NCI-H1092 (cell line): ENCODE measurements around the gene BLM.

Experiments used
- DNase-seq: peaks from one replicate; lab custom pipeline; 2025; lab: John Stamatoyannopoulos, UW

BLM gene

GRCh38 chr15:90790561-90790960 is 73.4 kb downstream of the BLM start:
- DNase-seq: no peak

DNA sequence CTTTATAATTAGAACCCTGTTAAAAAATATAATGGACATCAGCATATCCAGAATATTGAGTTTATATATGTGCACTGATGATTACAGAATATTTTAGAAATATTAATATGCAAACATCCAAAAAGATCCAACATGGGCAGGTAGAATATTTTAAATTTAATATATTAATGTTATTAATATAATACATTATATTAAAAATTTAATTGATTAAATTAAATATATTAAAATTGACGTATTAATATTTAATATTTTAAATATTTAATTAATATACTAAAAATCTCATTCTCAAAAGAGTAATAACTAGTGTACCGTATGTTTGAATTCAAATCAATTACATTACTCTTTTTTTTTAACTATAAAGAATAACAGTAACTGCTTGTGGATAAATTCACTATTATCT is 77.4 kb downstream of the BLM start:
- no peak for DNase-seq

DNA sequence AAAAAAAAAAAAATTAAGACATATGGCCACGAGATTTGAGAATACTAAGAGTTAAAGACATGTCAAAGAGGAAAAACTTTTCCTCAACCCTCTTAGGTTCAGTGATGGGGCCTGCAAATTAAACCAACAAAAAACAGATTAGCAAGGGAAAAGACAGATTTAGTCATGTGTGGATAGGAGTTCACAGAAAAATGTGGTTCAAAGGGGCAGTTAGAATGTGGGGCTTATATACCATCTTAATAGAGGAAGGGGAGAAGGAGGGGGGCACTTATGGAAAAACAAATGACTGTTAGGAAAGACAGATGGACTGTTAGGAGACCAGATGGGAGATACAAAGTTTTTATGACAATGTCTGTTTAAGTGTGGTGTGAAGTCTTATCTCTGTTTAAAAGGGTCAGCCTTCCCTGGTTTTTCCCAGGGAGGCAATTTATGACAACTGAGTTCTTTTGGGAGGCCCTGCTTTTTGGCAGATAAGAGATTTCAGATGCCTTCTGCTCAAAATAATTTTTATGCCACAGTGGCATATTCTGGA is 82.6 kb downstream of the BLM start:
- DNase-seq: no peak

- DNase-seq: no peak
These were observed 84.7 kb downstream of the BLM start for GRCh38 chr15:90801803-90802202.

- no peak for DNase-seq
These were observed 90.1 kb downstream of the BLM start for GRCh38 chr15:90807074-90807785.

- no peak for DNase-seq
These were observed 90.6 kb downstream of the BLM start for GRCh38 chr15:90807786-90808086.

- DNase-seq: no peak
These were observed 91.5 kb downstream of the BLM start for GRCh38 chr15:90808517-90809235.

DNA sequence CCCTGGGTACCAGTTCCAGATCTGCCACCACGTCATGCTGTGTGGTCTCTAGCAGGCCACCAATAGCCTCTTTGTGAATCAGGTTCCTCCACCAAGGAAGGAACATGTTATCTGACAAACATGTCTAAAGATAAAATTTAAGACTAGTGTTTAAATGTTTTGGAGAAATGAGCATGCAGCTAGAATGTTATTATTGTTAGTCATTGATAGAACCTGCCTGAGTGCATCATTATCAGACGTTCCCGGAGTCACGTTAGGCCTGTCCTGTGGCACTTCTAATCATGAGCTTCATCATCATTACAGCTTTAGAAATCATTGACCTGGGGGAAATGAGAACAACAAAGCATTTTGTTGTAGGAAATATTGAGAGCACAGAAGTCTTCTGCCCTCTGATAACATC is 92.4 kb downstream of the BLM start:
- no peak for DNase-seq

DNA sequence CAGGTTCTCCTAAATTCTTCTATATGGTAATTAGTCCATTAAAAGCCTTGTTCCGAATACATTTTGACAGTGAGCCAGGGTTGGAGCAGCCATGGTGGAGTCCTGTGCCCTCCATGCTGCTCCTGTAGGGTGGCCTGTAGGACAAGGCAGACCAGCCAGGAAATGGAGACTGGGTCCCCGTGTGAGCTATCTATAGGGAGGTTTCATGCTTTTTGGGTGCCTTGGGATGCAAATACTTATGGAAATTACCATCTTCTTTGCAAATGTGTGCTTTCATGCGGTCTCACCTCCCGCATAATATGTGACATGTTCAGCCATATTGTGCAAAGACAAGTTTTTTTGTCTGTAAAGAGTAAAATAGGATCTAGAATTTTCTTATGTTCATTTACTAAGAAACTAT is 93.2 kb downstream of the BLM start:
- DNase-seq: no peak

GRCh38 chr15:90812171-90812957 is 95.2 kb downstream of the BLM start:
- DNase-seq: no peak

DNA sequence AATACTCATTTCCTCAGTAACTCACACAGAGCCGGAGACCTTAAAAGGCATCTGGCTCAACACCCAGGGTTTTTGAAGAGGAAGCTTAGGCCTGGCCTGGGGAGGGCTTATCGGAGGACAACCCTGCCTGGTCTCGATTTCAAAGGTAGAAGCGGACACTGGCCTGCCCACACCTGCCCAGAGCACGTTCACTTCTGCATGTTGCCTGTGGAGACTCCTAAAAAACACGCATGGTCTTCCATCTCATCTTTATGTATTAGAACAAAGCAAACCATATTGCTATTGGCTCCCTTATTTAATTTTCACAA is 95.8 kb downstream of the BLM start:
- no peak for DNase-seq

DNA sequence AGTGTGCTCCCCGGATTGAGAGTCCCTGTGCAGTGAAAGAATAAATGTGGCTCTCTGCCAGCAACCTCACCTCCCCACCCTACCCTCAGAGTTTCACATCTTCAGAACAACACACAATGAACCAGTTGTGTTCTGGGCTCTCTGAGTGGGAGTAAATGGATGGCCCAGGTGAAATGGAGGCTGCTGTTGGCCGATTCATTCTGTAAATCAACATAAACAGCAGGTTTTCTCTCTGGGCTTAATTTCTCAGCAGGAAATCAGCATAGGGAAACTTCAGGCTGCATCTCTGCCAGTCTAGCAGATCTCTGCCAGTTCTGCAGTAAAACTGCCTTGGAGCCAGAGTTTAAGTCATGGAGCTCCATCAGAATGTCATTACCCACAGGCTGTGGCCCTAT is 96.6 kb downstream of the BLM start:
- DNase-seq: no peak

- DNase-seq: no peak
These were observed 97.2 kb downstream of the BLM start for GRCh38 chr15:90814191-90814821.

DNA sequence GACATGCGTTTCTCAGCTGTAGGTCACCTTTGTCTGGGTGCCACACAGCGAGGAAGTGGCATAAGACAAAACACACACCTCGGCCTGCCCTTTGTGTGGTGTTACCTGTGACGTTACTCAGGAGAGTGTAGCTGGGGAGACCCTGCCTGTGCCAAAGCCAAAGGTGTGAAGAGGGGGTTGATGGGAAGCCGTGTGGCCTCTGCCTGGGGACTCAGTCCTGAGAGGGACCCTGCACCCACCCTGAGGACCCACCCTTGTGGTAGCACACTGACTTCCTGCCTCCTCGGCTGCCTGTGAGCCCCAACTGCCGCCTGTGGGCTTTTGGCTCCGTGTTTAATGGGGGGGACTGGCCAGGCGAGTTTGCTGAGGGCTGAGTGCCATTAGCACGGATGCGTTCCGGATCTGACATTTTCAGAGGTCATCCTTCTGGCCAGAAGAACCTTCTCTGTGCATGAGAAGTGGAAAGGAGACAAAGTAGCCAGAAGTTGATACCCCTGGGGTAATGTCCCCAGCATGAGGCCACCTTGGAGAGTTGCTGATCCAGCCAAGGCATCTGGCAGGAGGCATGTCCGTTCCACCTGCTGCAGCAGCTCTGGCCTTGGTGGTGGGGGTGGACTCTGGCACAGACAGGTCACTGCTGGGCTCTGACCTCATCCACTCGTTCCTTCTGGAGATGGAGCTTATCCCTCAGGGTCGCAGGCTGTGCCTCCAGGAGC is 99.4 kb downstream of the BLM start:
- DNase-seq: no peak

DNA sequence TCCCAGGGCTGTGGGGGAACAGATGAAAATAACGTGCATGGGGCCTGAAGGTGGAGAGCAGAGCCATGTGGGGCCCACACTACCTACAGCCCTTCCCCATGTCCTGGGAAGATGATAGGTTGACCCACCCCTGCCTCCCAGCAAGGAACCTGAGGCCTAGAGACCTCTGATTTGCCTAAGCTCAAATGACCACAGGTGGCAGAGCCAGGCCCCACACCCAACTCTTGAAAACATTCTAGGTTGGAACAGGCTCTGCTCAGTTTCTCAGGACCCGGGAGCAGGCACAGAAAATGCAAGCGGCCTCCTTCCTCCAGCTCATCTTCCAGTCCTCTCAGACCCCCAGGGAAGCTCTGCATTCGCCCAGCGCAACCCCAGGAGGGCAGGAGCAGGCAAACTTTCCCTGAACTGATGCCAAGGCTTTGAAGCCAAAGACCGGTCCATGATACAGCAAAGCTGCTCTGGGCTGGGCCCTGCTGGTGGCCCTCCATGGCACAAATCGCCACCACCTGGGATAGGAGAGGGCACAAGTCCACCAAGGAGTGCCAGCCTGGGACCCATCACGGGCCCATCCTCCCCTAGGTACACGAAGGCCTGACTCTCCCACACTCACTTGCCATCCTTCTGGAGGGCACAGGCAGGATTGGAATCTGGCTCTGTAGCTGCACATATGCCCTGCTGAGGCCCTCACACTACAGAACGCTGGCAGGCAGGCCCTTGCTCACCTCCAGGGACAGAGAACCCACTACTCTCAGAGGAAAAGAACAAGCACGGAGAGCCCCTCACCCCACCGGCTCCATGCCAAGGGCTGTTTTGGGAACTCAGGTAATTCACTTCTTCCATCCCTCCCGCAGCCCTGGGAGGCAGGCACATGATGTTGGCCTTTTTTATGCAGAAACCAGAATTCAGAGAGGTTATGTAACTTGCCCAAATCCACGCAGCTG is 100.2 kb downstream of the BLM start:
- no peak for DNase-seq

DNA sequence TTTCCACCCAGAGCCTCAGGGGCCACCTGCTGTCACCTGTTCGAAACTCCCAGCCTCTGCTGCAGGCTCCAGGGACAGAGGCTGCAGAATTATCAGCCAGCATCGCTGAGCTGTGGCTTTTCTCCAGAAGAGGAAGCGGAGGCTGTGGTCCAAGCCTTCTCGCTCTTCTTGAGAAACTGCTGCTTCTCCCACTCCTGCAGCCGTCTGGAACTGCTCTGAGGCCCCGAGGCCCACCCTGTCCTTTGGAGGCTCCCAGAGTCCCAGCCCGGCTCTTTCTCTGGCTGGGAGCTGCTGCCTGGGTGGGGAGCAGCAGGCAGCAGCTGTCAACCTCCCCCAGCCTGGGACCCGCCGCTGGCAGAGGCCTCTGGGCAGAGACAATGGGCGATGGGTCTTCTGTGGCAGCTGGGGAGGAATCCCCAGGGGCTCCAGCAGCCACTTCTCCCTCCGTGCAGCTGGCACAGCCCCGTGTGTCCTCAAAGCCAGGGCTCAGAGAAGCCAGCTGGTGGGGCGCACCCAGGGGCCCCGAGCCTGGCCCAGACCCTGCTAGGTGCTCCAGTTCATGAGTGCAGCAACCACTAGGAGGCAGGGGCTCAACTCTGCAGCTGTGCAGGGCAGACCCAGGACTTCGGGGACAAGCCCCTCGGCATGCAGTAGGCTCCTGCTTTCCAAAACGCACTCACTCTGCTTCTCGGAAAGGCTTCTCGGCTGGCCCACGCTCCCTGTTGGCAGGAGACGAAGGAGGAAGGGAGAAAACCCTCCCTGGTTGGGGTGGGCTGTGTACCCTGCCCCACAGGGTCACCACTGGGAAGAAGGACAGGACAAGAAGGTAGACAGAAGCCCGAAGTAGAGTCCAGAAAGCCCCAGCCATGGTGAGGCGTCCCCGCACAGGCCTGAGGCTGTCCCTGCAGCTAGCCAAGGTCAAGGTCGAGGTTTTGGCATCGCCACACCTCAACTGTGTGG is 101.4 kb downstream of the BLM start:
- DNase-seq: peak; percentile 81

- DNase-seq: no peak
These were observed 102.2 kb downstream of the BLM start for GRCh38 chr15:90819390-90819789.

GRCh38 chr15:90819850-90820249 is 102.7 kb downstream of the BLM start:
- no peak for DNase-seq

- no peak for DNase-seq
These were observed 103.3 kb downstream of the BLM start for GRCh38 chr15:90820481-90820880.
